HG03108 (cell line): ENCODE results near the gene SOX5.
A peak's percentile ranks its signal among the peaks of the same experiment; 100 is the strongest.
"Not testable (repeated sequence)": the region's sequence is repeated elsewhere in the genome, so short reads cannot be mapped to it uniquely, and the experiment has no call there.

Experiments
- ATAC-seq: cut with Tn5 transposase; IDR thresholded peaks from one replicate; pipeline ENCODE4 v1.9.1; 2021; ENCODE audit warnings: moderate library complexity; ENCODE audit not compliant: unreplicated experiment

SOX5 gene

GRCh38 chr12:23560611-23561010, 388.9 kb downstream of the SOX5 start:
- peak; percentile 63 for ATAC-seq

DNA sequence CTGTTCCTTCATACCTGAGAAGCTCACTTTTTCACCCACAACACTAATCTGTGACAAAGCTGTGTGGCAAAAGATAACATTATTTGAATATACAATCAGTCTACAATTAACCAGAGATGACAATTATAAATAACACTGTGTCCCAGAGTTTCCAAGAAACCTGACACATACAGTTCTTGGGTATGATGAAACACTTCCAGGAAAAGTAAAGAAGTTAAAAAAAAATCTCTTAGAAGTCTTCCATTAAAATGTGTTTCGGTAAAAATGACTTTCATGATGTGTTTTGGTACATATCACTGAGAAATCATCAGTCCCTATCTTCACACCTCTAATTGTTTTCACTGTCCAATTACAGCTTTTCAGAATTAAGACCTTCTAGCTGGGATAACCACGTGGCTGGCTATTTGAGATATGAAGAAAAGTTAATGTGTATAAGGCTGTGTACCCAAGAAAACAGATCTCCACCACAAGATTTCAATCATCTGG, 390.2 kb downstream of the SOX5 start:
- ATAC-seq: no peak

GRCh38 chr12:23556661-23557060, 392.8 kb downstream of the SOX5 start:
- no peak for ATAC-seq

DNA sequence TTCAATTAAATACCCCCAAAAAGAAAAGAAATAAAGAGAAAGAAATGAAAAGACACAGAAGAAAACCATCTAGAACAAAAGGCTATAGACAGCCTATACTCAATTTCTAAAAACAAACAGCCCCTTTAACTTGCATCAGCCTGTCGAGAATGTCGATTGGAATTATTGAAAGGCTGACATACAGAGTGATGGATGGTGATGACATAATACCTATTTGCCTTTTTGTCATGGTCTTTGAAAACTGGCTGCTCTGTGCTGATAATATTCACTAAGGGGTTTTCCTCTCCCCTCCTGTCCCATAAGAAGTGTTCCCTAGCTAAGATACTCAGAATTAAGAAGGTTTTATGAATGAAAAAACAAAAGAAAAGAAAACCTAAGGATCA, 393.7 kb downstream of the SOX5 start:
- no peak for ATAC-seq

DNA sequence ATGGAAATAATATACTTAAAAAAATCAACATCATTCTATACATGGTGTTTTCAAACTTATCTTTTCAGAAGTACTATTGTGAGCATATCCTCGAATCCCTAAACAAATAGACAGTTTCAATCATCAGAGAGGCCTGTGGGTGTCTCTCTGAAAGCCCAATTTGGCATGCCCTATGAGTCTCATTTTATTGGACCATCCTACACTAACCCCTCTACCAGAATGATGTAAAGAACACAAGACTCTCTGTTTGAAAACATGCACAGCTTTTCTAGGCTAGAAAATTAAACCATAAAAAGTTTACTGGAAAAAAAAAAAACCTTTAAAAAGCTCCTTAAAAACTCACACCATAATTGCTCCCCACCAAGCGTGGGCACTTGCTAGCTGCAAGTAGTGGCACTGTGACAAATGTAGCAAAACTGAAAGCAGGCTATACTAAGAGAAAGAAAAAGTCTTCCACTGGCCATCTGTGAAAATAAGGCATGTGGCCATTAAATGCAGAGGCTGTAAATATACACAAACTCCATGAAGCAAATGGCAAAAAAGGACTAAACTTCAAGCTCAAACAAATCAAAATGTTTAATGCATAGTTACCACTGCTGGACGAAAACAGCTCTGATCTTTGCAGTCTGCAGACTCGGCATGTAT, 394.2 kb downstream of the SOX5 start:
- ATAC-seq: no peak

GRCh38 chr12:23552417-23552816, 397.1 kb downstream of the SOX5 start:
- no peak for ATAC-seq

DNA sequence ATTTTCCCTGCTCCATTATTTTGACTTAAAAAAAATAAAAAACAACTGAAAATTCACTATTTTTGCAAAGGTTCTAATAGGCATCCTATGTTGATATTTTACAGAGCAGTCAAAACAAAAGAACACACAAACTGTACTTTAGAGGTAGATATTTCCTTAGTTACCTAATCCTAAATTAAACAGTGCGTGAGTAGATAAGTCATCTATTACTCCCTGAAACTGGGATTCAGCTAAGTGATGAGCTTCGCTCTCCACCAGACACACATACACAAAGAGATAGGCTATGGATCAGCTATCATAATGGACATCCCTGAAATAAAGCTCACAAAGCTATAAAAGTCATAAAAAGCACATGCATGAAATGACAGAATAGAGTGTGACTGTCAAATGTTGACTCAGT, 398.7 kb downstream of the SOX5 start:
- no peak for ATAC-seq

DNA sequence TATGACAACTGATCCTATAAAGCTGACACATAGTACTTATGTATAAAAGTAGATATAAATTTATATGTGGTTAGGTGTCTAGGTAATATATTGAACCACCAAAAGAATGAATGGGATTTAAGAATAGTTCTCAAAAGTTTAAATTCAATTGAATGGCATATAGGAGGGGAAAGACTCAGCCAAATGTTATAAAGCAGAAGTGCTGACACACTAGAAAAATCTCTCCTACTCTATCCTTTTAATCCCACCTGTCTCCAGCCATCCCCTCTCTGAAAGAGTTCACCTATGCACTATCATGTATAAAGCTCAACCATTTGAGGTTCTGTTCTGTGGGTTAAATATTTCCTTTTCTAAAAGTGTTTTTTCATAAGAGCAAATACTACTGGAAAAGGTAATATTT, 400.7 kb downstream of the SOX5 start:
- ATAC-seq: no peak

DNA sequence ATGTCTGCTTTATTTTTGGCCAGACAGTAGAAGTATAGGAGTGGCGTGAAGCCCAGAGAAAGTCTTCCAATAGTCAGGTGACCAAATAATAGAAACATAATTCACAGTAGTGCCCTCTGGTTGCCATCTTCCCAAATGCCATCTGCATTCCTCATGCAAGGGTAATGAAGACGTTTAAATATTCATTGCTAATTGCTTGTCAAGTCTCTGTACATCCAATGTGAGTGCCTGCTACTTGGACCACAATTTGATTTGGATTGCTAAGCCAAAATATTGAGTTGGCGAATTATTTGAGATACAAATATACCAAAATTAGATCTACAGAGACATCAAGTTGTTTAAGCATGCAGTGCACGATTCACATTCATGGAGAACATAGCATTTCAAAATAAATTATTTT, 402.7 kb downstream of the SOX5 start:
- no peak for ATAC-seq

DNA sequence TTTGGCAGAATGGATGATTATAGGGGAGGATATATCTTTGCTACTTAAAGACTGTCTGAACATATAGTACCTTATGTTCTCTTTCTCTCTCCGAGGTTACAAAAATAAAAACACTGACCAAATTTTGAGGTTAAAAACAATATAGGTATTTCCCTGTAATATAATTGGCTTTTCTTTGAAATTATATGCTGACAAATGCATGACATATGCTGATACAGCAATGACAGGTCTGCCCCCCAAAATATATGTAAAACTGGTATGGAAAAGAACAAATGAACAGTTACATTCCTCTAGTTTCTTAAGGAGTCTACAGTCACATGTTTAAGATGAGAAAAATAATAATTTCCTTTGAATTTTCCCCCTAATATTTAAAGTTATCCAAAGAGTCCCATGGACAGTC, 405.7 kb downstream of the SOX5 start:
- ATAC-seq: no peak

GRCh38 chr12:23542187-23542586, 407.3 kb downstream of the SOX5 start:
- ATAC-seq: no peak

- no peak for ATAC-seq
These were observed 408.9 kb downstream of the SOX5 start for GRCh38 chr12:23540572-23540971.

DNA sequence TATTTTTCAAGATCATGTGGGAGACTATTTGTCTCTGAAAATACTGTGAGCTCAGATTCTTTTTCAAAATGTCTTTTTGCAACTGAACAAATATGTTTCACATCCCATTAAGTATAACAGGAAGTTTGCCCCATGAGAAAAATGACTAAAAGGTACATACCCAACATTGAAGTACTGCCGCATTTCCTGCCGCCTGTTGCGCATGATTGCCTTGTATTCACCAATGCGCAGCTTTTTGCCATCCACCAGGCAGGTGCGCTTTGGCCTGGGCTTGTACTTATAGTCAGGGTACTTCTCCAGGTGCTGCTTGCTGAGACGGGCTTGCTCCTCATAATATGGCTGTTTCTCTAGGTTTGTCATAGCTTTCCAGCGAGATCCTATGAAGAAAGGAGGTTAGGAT, 413.2 kb downstream of the SOX5 start:
- ATAC-seq: peak; percentile 85

GRCh38 chr12:23535441-23535840, 414.0 kb downstream of the SOX5 start:
- ATAC-seq: no peak

- ATAC-seq: no peak
These were observed 415.3 kb downstream of the SOX5 start for GRCh38 chr12:23534196-23534595.

GRCh38 chr12:23533699-23534098, 415.8 kb downstream of the SOX5 start:
- no peak for ATAC-seq

GRCh38 chr12:23533265-23533664, 416.2 kb downstream of the SOX5 start:
- ATAC-seq: no peak

DNA sequence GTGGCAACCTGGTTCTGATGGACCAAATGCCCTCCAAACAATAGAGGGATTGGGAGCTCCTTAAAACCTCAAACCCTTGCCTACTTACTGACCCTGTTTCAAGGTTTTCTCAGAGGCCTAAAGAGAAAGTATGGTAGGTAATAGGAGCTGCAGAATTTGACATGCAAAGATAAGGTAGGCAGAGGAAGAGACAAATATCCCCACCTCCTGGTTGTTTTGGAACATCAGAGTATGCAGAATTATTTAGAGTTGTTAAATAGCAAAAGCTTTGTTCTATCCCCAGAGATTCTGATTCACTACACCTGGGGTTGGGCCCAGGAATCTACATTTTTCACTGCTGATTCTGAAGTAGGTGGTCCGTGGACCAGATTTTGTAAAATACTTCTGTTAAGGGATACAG, 421.2 kb downstream of the SOX5 start:
- ATAC-seq: no peak

DNA sequence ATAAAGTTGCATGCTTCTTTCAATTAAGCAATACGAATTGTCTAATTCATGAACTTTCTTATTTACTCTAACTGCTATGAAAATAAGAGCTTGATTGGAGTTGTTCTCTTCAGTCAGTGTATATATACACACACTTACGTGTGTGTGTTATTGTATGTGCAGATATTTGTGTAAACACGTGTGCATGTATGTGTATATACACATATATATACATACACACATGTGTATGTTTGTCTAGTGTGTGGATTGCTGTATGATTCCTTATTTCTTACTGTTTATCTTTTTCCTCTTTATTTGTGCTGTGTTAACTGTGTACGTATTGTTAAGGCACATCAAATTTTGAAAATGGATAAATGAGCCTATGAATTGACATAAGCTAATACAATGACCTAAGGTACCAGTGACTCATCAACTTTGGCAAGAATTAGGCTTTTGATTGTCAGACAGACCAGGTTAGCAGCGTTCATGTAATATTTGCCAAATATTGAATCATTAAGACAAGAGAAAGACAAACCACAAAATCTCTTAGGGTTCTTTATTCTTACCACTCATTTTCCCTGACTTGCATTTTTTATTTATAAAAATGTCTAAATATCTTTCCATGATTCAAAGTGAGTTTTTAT, 423.9 kb downstream of the SOX5 start:
- no peak for ATAC-seq

- no peak for ATAC-seq
These were observed 426.1 kb downstream of the SOX5 start for GRCh38 chr12:23523339-23523738.

DNA sequence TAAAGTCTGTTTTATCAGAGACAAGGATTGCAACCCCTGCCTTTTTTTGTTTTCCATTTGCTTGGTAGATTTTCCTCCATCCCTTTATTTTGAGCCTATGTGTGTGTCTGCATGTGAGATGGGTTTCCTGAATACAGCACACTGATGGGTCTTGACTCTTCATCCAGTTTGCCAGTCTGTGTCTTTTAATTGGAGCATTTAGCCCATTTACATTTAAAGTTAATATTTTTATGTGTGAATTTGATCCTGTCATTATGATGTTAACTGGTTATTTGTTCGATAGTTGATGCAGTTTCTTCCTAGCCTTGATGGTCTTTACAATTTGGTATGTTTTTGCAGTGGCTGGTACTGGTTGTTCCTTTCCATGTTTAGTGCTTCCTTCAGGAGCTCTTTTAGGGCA, 430.0 kb downstream of the SOX5 start:
- ATAC-seq: not testable (repeated sequence)

DNA sequence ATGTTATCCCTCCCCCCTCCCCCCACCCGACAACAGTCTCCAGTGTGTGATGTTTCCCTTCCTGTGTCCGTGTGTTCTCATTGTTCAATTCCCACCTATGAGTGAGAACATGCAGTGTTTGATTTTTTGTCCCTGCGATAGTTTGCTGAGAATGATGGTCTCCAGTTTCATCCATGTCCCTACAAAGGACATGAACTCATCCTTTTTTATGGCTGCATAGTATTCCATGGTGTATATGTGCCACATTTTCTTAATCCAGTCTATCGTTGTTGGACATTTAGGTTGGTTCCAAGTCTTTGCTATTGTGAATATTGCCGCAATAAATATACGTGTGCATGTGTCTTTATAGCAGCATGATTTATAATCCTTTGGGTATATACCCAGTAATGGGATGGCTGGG, 433.7 kb downstream of the SOX5 start:
- not testable (repeated sequence) for ATAC-seq

GRCh38 chr12:23510484-23510883, 439.0 kb downstream of the SOX5 start:
- ATAC-seq: no peak
